ENCODE measurements around the gene LCE3B.

GRCh38 chr1:152626744-152627143 lies 13.1 kb downstream of the LCE3B start:
- TF ChIP-seq TAF1 (IDR thresholded peaks at IDR 0.05; ENCODE audit: borderline replicate concordance, low read depth, low read length): no peak
- TF ChIP-seq POLR2A (IDR thresholded peaks at IDR 0.05; ENCODE audit: low read depth, low read length): no peak
- TF ChIP-seq POLR2AphosphoS5 (IDR thresholded peaks at IDR 0.05; ENCODE audit: low read depth, low read length): no peak

All from GM12892 (cell line).